Ovary (tissue), 3 donors: ENCODE results near the gene UPF2.

Experiments
- CTCF ChIP-seq, 3 donors: fragments of 450-650 bp in 2 of 3; fragments of 200-600 bp in 1 of 3; IDR thresholded peaks; one replicate each; pipeline versions ENCODE4 v1.5.1 to v1.8.0; 2016 to 2022; ENCODE audit warnings: antibody characterized with exemption in 3 of 3, mild to moderate bottlenecking in 1 of 3
- EP300 ChIP-seq: sonication (generic); formaldehyde crosslinking; IDR thresholded peaks from one replicate; pipeline ENCODE4 v1.6.1; 2017; ENCODE audit warnings: antibody characterized with exemption
- POLR2A ChIP-seq: fragments of 450-650 bp; IDR thresholded peaks from one replicate; pipeline ENCODE4 v1.6.1; 2017; ENCODE audit warnings: antibody characterized with exemption, mild to moderate bottlenecking, moderate library complexity
- donor health status: DM: no; HTN: no; CAD: no.

GRCh38 chr10:11902646-11903045 is 140.0 kb downstream of the UPF2 start:
- TF ChIP-seq EP300 (no peak), CTCF (IDR thresholded peaks at IDR 0.05) (no peak), POLR2A (no peak)
